HEK293T (cell line): ENCODE measurements around the gene TCF23.

Source experiments
- BHLHE40 ChIP-seq: fragments of 450-650 bp; IDR thresholded peaks from 2 replicates; pipeline ENCODE4 v1.6.1; 2016; ENCODE audit warnings: mild to moderate bottlenecking, moderate library complexity, borderline replicate concordance
- FOXK2 ChIP-seq: fragments of 450-650 bp; IDR thresholded peaks from 2 replicates; pipeline ENCODE4 v1.6.1; 2016; ENCODE audit warnings: mild to moderate bottlenecking
- HDGF ChIP-seq: fragments of 450-650 bp; IDR thresholded peaks from 2 replicates; pipeline ENCODE4 v1.6.1; 2017; ENCODE audit warnings: antibody characterized with exemption, borderline replicate concordance
- L3MBTL2 ChIP-seq: fragments of 450-650 bp; conservative IDR thresholded peaks from 2 replicates; pipeline ENCODE4 v1.6.1; 2016; ENCODE audit warnings: mild to moderate bottlenecking
- SP1 ChIP-seq: fragments of 450-650 bp; IDR thresholded peaks from 2 replicates; pipeline ENCODE4 v1.6.1; 2017
- ZNF384 ChIP-seq: fragments of 450-650 bp; IDR thresholded peaks from 2 replicates; pipeline ENCODE4 v1.6.1; 2016
- TF ChIP-seq, protein P1 (sequence below): fragments of 450-650 bp; IDR thresholded peaks from 2 replicates; pipeline ENCODE4 v1.6.1; 2016

DNA sequence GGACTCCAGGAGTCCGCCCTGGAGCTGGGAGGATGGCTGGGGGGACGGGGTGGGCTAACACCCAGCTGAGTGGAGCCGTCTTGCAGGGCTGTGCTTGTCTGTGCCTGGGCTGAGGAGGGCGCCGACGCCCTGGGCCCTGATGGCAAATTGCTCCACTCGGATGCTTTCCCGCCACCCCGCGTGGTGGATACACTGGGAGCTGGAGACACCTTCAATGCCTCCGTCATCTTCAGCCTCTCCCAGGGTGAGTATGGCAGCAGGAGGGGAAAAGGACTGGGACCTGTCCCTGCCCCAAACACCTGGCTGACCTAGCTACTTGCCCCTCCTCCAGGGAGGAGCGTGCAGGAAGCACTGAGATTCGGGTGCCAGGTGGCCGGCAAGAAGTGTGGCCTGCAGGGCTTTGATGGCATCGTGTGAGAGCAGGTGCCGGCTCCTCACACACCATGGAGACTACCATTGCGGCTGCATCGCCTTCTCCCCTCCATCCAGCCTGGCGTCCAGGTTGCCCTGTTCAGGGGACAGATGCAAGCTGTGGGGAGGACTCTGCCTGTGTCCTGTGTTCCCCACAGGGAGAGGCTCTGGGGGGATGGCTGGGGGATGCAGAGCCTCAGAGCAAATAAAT is 49.4 kb upstream of the TCF23 start:
- TF ChIP-seq FOXK2 (no peak), HDGF (no peak), SP1 (no peak), BHLHE40 (no peak), ZNF384 (no peak), L3MBTL2 (no peak)
- TF ChIP-seq, protein P1, sequence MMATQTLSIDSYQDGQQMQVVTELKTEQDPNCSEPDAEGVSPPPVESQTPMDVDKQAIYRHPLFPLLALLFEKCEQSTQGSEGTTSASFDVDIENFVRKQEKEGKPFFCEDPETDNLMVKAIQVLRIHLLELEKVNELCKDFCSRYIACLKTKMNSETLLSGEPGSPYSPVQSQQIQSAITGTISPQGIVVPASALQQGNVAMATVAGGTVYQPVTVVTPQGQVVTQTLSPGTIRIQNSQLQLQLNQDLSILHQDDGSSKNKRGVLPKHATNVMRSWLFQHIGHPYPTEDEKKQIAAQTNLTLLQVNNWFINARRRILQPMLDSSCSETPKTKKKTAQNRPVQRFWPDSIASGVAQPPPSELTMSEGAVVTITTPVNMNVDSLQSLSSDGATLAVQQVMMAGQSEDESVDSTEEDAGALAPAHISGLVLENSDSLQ: no peak
